ENCODE measurements around the gene NPAS3. TPM values are rescaled to one million over a fixed set of nuclear protein-coding genes. Genes with fewer than 3 reads are reported as not detected.

NPAS3 gene
- polyA plus RNA-seq, 4 donors, result 8.2 to 8.6 (median 8.5) TPM

DNA sequence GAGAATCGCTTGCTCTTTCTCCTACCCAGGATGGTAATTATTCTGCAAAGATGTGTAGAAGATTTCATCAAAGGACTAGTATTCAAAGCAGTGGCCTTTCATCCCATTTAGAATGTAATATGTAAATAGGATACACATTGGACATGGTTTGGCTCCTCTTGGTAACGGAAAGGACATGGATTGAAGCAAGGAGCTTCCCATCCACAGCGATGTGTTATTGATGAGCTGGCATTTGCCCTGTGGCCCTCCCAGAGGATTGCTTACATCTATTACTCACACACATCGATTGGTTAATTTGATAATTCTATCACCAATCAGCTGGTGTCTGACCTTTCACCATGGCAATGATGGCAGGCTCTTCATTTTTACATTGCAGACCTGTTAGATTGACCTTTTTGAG, 553.8 kb downstream of the NPAS3 start:
- DNase-seq (ENCODE audit: low read depth in 4 of 4, low spot score in 2 of 4), result no peak

DNA sequence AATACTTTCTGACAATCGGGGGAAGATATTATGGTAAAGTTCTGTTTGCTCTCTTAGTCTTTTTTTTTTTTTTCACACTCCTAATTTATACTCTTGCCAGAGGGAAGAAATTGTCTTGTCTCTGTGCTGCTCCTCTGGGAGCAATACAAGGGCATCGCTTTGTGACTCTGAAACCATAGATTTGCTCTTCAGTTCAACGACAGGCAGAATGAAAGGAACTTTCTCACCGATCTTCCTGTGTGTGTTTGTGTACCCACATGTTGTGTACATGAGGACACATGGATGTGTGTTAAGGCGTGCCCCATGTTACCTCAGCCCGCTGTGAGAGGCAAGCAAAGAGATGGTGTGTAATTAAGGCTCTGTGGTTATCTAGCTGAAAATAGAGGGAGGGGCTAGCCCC, 554.6 kb downstream of the NPAS3 start:
- DNase-seq (ENCODE audit: low read depth in 4 of 4, low spot score in 2 of 4), result no peak

DNA sequence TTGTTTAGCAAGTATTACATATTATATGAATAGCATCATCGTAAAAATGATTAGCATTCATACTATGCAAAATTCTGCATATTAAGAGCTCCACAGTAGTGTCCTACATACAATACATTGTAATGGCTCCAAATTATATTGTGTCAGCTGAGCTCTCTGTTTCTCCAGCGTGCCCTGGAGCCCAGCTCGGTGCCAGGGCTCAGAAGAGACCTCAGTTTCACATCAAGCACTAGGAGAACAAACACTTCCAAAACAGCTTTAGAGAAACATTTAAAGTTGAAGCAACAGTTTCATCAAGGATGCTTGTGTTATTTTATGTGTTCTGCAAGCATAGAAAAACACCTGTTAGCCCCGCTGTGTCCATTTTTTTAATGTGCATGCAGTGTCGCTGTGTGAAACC, 555.3 kb downstream of the NPAS3 start:
- no peak for DNase-seq (ENCODE audit: low read depth in 4 of 4, low spot score in 2 of 4)

DNA sequence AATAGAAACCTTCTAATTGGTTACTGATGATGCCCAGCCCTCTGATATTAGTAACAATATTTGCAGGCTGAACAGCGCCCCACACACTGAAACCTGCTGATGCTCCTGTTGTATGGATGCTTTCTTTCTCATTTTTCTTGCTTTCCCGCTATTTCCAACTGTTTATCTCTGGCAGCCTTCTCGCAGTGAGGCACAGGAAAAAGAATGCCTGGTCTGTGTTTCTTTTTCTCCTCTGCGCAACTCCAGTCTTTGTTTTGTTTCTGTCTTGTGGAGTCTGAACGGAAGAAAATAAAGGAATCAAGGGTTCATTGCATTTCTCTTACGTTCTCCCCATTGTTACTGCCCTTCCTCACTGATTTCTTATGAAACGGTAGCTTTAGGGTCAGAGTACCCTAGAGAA, 561.0 kb downstream of the NPAS3 start:
- no peak for DNase-seq (ENCODE audit: low read depth in 4 of 4, low spot score in 2 of 4)

DNA sequence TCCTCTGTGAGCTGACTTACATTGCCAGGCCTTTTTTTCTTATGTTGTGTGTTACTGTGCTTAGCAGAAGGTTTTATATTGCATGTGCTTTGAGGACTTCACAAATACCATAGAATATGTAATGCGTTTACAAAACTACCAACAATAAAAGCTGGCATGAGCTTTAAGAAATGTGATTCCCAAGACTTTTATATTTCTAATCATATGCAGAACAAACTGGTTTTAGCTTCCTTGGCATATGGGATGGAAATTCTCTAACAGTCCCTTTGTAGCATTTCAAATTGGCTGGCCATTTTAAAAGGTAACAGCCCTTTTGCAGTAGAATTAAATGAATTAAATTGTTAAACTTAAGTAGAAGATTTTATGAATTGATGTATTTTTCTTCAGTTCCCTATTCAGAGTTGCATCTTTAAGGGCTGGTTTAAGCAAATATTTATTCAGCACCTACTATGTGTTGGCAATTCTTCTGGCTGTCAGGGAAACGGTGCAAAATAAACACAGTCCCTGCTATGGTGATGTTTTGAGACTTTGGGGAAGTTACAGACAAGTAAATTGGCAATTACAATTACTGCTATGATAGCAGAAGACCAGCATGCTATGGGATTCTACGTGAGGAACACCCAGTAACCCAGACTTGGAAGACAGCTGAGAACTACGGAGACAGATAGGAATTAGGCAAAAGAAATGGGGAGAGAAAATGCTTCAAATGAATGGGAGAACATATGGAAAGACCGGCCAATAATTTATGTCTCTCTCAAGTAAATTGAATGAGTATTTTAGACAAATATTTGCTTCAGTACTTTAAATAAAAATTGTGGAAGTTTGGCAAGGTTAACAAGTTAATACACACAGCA, 565.8 kb downstream of the NPAS3 start:
- no peak for DNase-seq (ENCODE audit: low read depth in 4 of 4, low spot score in 2 of 4)

DNA sequence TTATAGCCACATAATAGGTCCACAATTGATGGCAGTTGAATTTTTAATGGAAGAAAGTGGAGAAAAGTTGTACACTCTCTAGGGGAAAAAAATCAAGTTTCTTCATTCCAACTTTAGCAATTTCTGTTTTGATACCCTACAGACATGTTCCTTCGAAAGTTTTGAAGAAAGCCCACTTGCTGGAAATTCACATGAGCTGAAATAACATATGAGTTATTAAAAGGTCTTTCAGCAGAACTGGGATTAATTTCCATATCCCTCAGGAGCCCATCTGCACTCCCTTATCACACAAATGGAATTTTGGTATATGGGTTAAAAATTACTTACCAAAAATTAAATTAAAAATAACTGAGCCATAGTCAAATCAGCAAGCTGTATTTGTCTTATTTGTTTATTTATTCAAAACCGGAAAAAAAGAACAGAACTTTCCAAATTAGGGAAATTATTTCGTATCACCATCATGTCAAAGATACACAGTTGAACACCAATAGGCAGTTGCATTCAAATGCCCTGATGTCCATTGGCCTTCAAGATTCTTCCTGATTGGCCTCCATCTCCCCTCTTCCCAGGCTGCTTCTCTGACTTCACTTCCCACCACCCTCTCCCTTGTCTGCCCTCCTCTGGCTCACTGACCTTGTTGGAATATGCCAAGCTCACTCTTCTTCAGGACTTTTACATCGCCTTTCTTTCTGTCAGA, 566.7 kb downstream of the NPAS3 start:
- no peak for DNase-seq (ENCODE audit: low read depth in 4 of 4, low spot score in 2 of 4)

DNA sequence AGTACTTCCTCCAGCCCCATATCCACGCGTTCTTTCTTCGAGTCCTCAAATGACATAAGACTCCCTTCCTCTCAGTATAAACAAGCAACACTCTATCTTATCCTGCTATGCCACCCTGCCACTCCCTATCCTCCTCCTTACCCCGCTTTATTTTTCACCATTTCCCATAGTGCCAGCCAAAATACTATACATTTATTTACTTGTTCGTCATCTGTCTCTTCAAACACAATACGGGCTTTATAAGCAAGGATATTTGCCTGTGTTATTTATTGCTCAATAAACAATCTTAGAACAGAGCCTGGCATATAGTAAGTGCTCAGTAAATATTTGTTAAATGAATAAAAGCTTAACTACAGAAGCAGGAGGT, 567.3 kb downstream of the NPAS3 start:
- DNase-seq (ENCODE audit: low read depth in 4 of 4, low spot score in 2 of 4), result no peak

DNA sequence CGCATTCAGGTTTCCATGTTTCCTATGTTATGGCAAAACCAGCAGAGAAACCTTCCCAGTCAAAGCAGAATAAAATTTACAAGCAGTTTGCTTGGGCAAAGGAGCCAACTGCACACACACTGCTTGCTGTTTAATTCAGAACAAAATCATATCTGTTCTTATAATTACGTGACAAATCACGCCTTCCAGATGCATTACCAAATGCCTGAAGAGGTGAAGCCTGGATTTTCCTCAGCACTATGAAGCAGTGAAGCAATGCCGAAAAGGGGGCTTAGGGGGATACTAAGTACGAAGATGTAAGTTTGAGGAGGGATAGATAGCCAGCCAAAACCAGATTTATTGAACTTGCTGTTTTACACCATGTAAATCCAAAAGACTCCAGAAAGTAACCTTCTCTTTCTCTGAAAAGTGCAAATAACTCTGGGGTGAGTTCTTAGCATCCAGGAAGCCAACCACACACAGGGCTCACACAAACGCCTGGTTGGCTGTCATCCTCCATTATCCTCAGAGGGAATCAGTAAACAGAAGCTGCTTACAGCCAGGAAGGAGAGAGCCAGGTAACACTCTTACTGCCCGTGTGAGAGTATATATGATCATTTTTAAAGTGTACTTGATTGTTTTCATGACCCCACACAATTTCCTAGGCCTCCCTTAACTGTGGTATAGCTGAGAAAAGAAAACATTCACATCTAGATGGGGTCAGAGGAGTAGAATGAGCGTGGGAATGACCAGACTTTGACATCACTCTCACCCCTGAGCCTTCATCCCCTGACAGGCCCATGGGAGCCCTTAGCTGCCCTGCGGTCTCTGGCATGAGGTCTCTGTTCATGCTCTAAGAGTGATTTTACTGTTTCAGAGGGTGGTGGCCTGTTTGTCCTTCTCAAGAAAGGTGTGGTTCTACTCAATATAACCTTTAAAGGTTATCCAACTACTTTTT, 569.7 kb downstream of the NPAS3 start:
- no peak for DNase-seq (ENCODE audit: low read depth in 4 of 4, low spot score in 2 of 4)

DNA sequence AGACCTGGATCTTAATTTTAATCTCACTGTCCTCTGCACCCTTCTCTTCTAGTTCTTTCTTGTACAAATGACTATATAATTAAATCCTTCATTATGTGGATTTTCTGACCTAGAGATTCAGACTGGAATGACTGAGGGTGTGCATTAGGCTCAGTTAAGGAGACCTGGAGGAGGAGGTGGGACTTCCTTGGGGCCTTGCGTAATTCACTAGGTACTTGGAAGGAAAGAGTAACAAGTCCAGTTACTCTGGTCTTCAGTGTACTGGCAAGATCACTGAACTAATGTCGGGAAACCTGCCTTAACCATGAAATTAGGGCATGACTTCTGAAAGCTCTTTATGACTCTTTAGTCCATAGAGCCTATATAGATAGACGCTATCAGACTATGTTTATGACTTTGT, 570.8 kb downstream of the NPAS3 start:
- DNase-seq (ENCODE audit: low read depth in 4 of 4, low spot score in 2 of 4), result no peak

DNA sequence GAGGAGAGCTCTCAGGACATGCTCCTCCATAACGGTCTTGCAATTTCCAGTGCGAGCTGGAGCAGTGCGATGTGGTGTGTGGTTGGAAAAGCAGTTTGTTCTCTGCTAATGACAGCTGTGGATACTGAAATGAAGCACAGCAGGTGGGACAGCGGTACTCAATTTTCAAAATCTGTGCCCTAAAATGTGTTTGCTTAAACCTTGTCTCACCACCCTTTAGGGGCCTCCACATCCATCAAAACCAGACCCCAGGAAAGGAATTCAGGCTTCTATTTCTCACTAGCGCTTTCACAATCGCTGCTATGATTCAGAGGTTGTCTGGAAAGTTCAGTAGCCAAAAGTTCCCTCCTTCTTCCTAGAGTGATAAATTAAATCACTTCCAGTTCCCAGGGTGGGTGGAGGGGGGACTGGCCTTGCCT, 571.4 kb downstream of the NPAS3 start:
- DNase-seq (ENCODE audit: low read depth in 4 of 4, low spot score in 2 of 4), result no peak

DNA sequence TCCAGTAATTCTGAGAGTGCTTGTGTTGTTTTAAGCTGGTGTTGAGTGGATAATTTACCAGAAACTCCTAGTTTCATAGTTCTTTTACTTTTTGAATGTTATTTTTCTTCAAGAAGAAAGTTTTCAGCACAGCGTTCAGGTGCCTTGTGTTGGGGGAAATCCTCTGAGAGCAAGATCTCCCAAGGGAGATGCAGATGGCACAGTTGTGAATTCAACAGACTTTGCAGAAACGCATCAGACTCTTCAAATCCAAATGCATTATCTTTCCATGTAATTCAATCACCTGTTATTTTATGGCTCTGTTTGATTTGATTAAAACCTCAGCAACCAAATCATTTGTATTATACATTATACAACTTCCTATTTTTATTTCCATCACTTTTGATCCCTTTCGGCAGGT, 572.3 kb downstream of the NPAS3 start:
- DNase-seq (ENCODE audit: low read depth in 4 of 4, low spot score in 2 of 4), result no peak

DNA sequence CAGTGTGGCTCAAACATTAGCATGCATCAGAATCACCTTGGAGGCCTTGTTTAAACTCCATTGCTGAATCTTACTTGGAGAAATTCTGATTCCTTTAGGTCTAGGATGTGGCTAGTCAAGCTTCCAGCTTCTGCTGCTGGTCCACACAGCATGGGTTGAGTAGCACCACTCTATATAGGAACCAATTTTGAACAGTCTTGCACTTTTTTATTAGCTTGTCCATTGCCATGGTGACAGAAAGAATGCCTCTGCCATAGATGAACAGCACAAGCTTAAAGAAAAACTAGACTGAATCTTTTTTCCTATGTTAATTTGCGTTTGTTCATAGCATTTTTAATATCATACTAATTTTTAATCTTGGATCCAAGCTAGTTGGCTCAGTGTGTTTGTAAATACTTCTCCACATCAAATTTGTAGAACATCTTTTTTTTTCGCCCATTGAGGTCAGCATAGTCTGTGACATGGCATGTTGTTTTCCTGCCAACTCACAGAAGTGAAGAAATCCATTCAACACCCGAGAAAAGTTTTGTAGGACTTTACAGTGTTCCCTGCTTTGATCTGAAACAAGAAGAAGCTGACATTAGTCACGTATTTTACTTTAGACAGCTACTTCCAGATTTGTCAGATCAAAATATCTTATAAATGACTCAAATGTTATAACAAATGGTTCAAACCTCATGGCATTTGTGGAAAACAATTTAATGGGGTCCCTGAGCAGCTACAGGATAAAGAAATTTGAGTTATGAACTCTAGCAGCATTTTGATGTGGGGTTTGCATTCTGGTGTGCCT, 573.4 kb downstream of the NPAS3 start:
- DNase-seq (ENCODE audit: low read depth in 4 of 4, low spot score in 2 of 4), result no peak

DNA sequence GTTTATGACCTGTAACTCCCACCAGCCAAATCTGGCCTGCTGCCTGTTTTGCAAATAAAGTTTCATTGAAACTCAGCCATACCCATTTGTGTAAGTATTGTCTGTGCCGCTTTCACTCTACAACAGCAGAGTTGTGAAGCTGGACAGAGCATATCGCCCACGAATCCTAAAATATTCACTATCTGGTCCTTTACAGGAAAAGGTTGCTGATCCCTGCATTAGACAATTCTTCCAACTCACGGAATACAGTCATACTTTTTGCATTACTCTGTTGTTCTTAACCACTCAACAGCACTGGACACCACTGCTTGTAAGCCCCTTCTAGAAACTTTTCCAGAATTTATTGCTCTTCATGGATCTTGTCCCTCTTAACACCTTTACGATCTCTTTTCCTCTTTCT, 576.8 kb downstream of the NPAS3 start:
- no peak for DNase-seq (ENCODE audit: low read depth in 4 of 4, low spot score in 2 of 4)

DNA sequence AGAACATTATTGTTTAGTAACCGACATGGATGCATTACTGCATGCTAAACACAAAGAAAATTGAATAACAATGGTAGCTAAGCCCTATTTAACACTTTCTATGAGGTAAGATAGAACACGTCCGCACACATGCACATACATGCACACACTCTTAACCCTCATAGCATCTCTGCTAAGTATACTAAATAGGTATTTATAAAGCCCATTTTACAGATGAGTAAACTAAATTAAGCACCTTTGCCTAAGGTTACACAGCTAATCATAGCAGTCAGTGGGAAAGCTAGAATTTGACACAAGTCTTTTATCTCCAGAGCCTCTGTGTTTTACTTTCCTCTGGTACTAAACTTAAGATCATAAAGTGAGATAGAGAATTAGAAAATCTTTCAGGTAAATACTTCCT, 577.2 kb downstream of the NPAS3 start:
- DNase-seq (ENCODE audit: low read depth in 4 of 4, low spot score in 2 of 4), result no peak

DNA sequence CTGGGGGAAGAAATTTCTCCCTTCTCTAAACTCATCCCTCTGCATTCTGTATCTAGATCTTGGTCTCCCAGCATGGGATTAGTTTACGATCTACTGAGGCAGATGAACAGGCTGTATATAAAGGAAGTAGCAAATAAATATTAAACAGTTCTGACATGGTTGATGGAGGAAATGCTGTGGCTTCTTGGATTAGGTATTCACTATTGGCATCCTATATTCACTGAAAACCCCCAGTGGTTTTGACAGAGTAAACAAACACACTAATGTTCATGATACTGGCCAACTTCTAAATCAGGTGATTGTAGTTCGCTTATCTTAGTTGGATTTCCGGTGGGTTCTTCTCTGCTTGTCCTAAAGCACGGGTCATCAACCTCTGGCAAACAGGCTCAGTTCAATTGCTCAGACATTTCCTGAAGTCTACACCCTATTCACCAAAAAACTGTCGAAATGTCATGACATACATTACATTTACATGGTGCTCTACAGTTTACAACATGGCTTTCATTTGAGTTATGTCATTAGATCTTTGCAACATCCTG, 578.3 kb downstream of the NPAS3 start:
- DNase-seq (ENCODE audit: low read depth in 4 of 4, low spot score in 2 of 4), result no peak

DNA sequence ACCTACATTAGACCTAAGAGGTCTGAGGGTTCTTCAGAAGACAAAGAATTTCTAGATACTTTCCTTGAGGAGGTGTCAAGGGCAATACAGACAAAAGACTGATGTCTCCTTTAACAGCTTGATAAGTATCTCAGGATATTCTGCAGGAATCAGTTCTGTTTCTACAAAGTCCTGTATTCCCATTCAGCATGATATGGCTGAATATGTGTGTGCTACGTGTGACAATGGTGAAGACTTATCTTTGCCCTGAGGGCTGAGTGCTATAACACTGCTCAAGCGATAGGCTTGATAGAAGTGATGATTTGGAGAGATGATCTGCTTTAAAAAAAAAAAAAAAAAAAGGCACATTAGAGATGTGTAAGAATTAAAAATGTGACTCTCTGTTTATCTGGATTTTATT, 582.5 kb downstream of the NPAS3 start:
- no peak for DNase-seq (ENCODE audit: low read depth in 4 of 4, low spot score in 2 of 4)

DNA sequence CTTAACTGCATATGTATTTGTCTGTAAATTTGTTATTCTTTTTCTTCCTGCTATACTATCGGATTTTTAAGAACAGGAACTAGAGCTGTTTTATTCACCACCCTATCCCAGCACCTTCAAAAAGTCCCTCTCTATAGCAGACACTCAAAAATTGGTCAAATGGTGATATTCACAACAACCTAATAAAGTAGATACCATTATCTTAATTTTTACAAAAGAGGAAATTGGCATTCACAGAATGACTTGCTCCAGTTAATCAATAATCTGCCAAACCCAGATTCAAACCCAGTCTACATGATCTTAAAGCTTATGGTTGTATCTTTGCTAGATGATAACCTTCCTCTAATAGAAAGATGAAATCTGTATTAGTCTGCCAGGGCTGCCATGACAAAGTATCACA, 585.6 kb downstream of the NPAS3 start:
- DNase-seq (ENCODE audit: low read depth in 4 of 4, low spot score in 2 of 4), result no peak

DNA sequence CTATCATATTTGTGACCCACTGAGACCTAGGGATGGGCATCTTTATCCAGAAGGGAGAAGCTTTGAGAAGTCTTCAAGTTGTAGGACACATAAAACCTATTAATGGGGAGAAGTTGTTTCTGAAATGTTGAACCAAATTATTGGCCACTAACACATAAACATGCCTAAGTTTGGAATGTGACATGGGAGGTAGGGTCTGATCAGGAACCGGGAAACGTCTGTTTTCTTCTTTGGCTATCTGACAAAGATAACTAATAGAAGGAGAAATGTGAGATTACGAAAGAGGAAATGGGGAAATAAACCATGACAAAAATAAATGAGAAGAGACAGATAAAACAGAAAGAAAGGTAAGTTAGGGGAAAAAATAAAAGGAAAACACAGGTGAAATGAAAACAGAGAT, 586.9 kb downstream of the NPAS3 start:
- DNase-seq (ENCODE audit: low read depth in 4 of 4, low spot score in 2 of 4), result no peak

DNA sequence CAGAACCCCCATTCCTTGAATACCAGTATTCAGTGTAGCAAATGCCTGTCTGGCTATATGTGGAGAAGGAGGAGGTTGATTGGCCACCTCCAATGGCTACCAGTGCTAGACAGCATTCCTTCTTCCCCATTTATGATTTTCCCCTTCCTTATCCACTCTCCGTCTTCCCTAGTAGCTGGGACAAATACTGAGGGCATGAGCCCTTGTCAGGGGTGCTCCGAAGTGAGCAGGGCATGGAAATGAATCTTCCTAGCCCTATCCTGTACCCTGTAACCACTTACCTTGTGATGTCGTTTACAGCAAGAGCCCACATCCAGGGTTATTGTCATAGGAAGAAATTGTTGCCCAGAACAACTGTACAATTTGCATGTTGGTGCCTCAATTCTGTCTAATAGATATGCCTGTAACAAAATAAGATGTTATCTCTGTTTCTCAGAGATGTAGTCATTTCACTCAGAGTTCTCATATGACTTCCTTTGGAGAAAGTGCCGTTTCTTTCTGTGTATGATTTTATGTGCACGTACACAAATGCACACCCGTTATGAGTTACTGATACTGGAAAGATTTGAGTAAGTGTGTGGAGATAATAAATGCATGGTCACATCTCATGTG, 588.5 kb downstream of the NPAS3 start:
- DNase-seq (ENCODE audit: low read depth in 4 of 4, low spot score in 2 of 4), result no peak

DNA sequence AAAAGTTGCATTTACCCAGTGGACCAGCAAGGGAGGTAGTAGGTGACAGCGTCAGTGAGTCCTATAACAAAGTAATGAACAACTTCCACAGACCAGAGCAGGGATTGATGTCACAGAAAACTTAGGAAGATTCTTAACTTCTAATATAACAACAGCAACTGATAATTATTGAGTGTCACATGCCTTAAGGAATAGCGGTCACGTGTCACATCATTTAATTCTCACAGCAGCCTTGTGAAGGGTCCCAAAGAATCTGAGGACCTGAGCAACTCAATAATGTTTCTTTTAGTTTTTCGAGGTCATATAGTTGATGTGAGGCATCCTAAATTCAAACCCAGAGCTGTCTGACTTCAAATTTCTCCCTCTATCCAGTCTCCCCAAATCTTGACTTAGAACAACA, 590.0 kb downstream of the NPAS3 start:
- DNase-seq (ENCODE audit: low read depth in 4 of 4, low spot score in 2 of 4), result no peak

All from left renal cortex interstitium (tissue), 4 donors.